Central memory CD4-positive, alpha-beta T cell (primary cell): Measurements from ENCODE around the gene PNMA6E.

Experiments used
- DNase-seq: peaks from one replicate; pipeline ENCODE4 v3.0.0; 2022

The PNMA6E gene

GRCh38 chrX:153347530-153347929 is 53.6 kb downstream of the PNMA6E start:
- DNase-seq, result no peak
